Mesenchymal stem cell (in vitro differentiated cells and primary cell): ENCODE data around the gene PLEKHG5.

Source experiments
- DNase-seq: peaks from one replicate; pipeline ENCODE4 v3.0.0-alpha.2; 2013
- H2AFZ ChIP-seq: one replicate; pipeline ENCODE4 v1.6.1; 2013; ENCODE audit warnings: low read depth, mild to moderate bottlenecking, control low read depth, inconsistent platforms, low read length, moderate library complexity
- H2AK5ac ChIP-seq: 2 replicates; pipeline ENCODE4 v1.6.1; 2013; ENCODE audit warnings: low read length, moderate library complexity, mild to moderate bottlenecking, inconsistent platforms; ENCODE audit not compliant: severe bottlenecking
- H2BK120ac ChIP-seq: one replicate; pipeline ENCODE4 v1.6.1; 2013; ENCODE audit warnings: low read depth, mild to moderate bottlenecking, inconsistent platforms, low read length, moderate library complexity
- H2BK12ac ChIP-seq, 2 experiments: one replicate each; pipeline ENCODE4 v1.6.1; 2013; ENCODE audit warnings: inconsistent platforms in 2 of 2, low read length in 2 of 2, mild to moderate bottlenecking in 2 of 2, moderate library complexity in 2 of 2, control low read depth in 1 of 2
- H2BK15ac ChIP-seq: one replicate; pipeline ENCODE4 v1.6.1; 2013; ENCODE audit warnings: mild to moderate bottlenecking, low read depth, inconsistent platforms; ENCODE audit not compliant: poor library complexity, severe bottlenecking
- H2BK5ac ChIP-seq: 2 replicates; pipeline ENCODE4 v1.6.1; 2013; ENCODE audit warnings: low read depth, mild to moderate bottlenecking, low read length, control low read depth, inconsistent platforms; ENCODE audit not compliant: poor library complexity, severe bottlenecking
- H3K14ac ChIP-seq, 2 experiments: one replicate each; pipeline ENCODE4 v1.6.1; 2013; ENCODE audit warnings: inconsistent platforms in 2 of 2, low read length in 2 of 2, control low read depth in 1 of 2, mild to moderate bottlenecking in 1 of 2, moderate library complexity in 1 of 2
- H3K18ac ChIP-seq, 2 experiments: one replicate each; pipeline ENCODE4 v1.6.1; 2013; ENCODE audit warnings: inconsistent platforms in 2 of 2, low read length in 2 of 2, control low read depth in 1 of 2, low read depth in 1 of 2, mild to moderate bottlenecking in 1 of 2
- H3K23ac ChIP-seq, 2 experiments: one replicate each; pipeline ENCODE4 v1.6.1; 2013; ENCODE audit warnings: inconsistent platforms in 2 of 2, low read length in 2 of 2, mild to moderate bottlenecking in 2 of 2, moderate library complexity in 2 of 2, control low read depth in 1 of 2
- H3K27ac ChIP-seq: 2 replicates; pipeline ENCODE4 v1.5.1; 2013; ENCODE audit warnings: mild to moderate bottlenecking, moderate library complexity, low read length, control low read depth, inconsistent platforms; ENCODE audit not compliant: poor library complexity, severe bottlenecking
- H3K27me3 ChIP-seq, 2 experiments: 2 replicates each; pipeline versions ENCODE4 v1.6.1 to v1.7.0; 2013; ENCODE audit warnings: low read length in 2 of 2, mild to moderate bottlenecking in 2 of 2, moderate library complexity in 2 of 2, control low read depth in 1 of 2, inconsistent platforms in 1 of 2; ENCODE audit not compliant: control insufficient read depth in 1 of 2, insufficient read depth in 1 of 2
- H3K36me3 ChIP-seq, 2 experiments: 2 replicates each; pipeline versions ENCODE4 v1.6.1 to v1.7.0; 2013; ENCODE audit warnings: low read length in 2 of 2, control low read depth in 1 of 2, inconsistent platforms in 1 of 2, low read depth in 1 of 2, mild to moderate bottlenecking in 1 of 2; ENCODE audit not compliant: insufficient read depth in 2 of 2, control insufficient read depth in 1 of 2
- H3K4ac ChIP-seq, 2 experiments: one replicate each; pipeline ENCODE4 v1.6.1; 2013; ENCODE audit warnings: inconsistent platforms in 2 of 2, low read length in 2 of 2, mild to moderate bottlenecking in 2 of 2, moderate library complexity in 2 of 2, control low read depth in 1 of 2, low read depth in 1 of 2
- H3K4me1 ChIP-seq: 2 replicates; pipeline ENCODE4 v1.6.1; 2013; ENCODE audit warnings: low read depth, low read length, control low read depth; ENCODE audit not compliant: control insufficient read depth, insufficient read depth
- H3K4me2 ChIP-seq: 2 replicates; pipeline ENCODE4 v1.6.1; 2013; ENCODE audit warnings: low read length, mild to moderate bottlenecking, inconsistent platforms; ENCODE audit not compliant: poor library complexity, severe bottlenecking
- H3K4me3 ChIP-seq, 2 experiments: 2 replicates each; pipeline versions ENCODE4 v1.5.1 to v1.7.0; 2013; ENCODE audit warnings: low read length in 2 of 2, mild to moderate bottlenecking in 2 of 2, control low read depth in 1 of 2, low read depth in 1 of 2; ENCODE audit not compliant: insufficient read depth in 1 of 2
- H3K79me1 ChIP-seq: replicated peaks from 2 replicates; pipeline ENCODE4 v1.6.1; 2013; ENCODE audit warnings: mild to moderate bottlenecking, control low read depth, low read length, inconsistent platforms; ENCODE audit not compliant: poor library complexity, severe bottlenecking
- H3K9ac ChIP-seq: 2 replicates; pipeline ENCODE4 v1.7.0; 2013; ENCODE audit warnings: mild to moderate bottlenecking, low read length, moderate library complexity
- H3K9me3 ChIP-seq: 2 replicates; pipeline ENCODE4 v1.7.0; 2013; ENCODE audit warnings: mild to moderate bottlenecking, low read length; ENCODE audit not compliant: control insufficient read depth
- H4K8ac ChIP-seq: one replicate; pipeline ENCODE4 v1.6.1; 2013; ENCODE audit warnings: inconsistent platforms, mild to moderate bottlenecking, low read length, moderate library complexity
- H4K91ac ChIP-seq: one replicate; pipeline ENCODE4 v1.6.1; 2013; ENCODE audit warnings: mild to moderate bottlenecking, low read length, inconsistent platforms
- WGBS: methylation state at CpG from one replicate; pipeline ENCODE4 v1.1.7; 2013; ENCODE audit warnings: mixed read lengths; 5-methylcytosine and 5-hydroxymethylcytosine counted together

PLEKHG5 gene

DNA sequence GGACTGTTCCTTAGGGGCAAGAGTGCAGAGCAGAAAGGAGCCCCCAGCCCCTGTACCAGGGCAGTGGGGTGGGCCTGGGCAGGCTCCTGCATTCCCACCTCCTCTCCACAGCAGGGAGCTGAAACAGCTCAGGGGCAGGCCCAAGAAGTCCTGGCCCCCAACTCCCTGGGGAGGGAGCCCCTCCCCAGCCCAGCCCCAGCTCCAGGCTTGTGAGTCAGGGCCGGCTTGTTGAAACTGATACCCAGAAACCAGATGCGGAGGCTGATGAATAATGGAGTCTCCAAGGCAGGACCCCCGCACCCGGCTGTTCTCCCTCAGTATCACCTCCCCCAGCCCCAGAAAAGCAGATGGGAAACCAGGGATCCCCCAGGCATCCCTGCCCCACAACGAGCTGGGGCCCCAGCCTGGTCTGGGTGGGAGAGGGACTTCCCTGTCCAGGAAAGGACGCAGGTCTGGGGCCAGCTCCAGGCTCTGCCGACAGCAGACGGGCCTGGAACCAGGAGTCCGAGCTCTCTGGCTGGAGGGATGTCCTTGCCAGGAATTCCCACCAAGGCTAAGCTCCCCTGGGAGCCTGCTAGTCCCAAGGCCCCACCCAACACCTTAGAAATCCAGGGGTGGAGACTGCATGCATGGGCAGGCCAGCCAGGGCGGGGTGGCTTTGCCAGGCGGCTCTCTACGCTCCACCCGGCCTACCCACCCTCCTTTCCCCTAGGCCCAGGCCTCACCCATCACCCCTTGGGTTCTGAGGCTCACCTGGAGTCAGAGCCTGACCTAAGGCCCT lies 2.7 kb downstream of the PLEKHG5 start:
- Histone ChIP-seq H2BK5ac (no peak overlapping the region), H4K91ac (peak overlapping the region; percentile 16), H2AFZ (no peak overlapping the region), H3K9ac (no peak overlapping the region), H3K18ac (no peak overlapping the region), H3K36me3 (peaks cover 0 to 24% of the 10 kb centered on the region in 2 experiments), H2AK5ac (no peak overlapping the region), H2BK15ac (no peak overlapping the region), H3K23ac (no peak overlapping the region), H3K9me3 (no peaks in the 10 kb centered on the region), H2BK120ac (no peak overlapping the region), H3K4me1 (peaks cover 58% of the 10 kb centered on the region), H3K4ac (peak overlapping the region in 1 of 2 experiments; percentile 73), H3K27ac (no peak overlapping the region), H2BK12ac (no peak overlapping the region), H4K8ac (peak overlapping the region; percentile 7), H3K14ac (no peak overlapping the region), H3K27me3 (peaks cover 0 to 19% of the 10 kb centered on the region in 2 experiments), H3K4me3 (no peak overlapping the region), H3K79me1 (peaks cover 50% of the 10 kb centered on the region), H3K4me2 (no peak overlapping the region)
- no peak for DNase-seq
- WGBS: 88% methylated on average over 13 of the region's 13 CpGs

DNA sequence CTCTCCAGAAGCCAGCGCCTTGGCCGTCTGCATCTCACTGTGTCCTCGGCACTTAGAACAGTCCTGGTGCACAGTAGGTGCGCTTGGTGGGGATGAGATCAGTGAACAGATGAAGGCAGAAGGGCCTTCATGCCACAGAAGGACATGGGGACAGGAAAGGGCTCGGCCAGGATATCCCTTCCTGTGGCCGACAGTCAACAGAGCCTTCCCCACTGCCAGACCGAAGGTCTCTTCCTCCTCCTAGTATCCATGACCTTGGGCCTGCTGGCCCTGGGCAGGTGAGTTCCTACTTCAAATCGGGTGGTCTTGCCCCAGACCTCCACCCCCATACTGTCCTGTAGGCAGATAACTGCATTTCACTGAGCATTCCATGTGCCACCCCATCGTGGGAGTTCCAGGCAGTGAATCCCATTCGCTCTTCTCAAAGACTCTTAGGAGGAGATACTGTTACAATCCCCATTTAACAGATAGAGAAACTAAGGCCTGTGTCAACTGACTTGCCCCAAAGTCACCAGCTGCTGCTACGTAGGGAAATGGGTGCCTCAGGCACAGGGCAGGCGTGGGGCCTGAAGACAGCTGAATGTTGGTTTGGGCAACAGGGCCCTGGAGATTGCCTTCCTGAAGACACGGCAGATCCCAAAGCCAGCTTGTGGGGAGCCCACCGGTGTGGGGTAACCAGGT lies 3.5 kb downstream of the PLEKHG5 start:
- no peak overlapping the region for H3K4ac ChIP-seq
- 95% methylated on average over 14 of the region's 14 CpGs for WGBS
- H3K4me2 ChIP-seq: no peak overlapping the region
- H3K4me1 ChIP-seq: peaks cover 58% of the 10 kb centered on the region
- peaks cover 53% of the 10 kb centered on the region for H3K79me1 ChIP-seq
- no peak overlapping the region for H4K91ac ChIP-seq
- no peak overlapping the region for H3K18ac ChIP-seq
- H3K4me3 ChIP-seq: no peak overlapping the region
- peaks cover 0 to 21% of the 10 kb centered on the region in 2 experiments for H3K27me3 ChIP-seq
- DNase-seq: no peak
- H4K8ac ChIP-seq: peak overlapping the region; percentile 48
- H2BK120ac ChIP-seq: no peak overlapping the region
- H2BK12ac ChIP-seq: no peak overlapping the region
- no peak overlapping the region for H3K14ac ChIP-seq
- peaks cover 0 to 26% of the 10 kb centered on the region in 2 experiments for H3K36me3 ChIP-seq
- no peak overlapping the region for H3K9ac ChIP-seq
- no peak overlapping the region for H2AFZ ChIP-seq
- no peak overlapping the region for H2BK15ac ChIP-seq
- H3K9me3 ChIP-seq: no peaks in the 10 kb centered on the region
- no peak overlapping the region for H2AK5ac ChIP-seq
- H3K23ac ChIP-seq: no peak overlapping the region
- no peak overlapping the region for H3K27ac ChIP-seq
- no peak overlapping the region for H2BK5ac ChIP-seq

GRCh38 chr1:6486433-6487011 lies 4.9 kb downstream of the PLEKHG5 start:
- no peak overlapping the region for H3K4me3 ChIP-seq
- H4K91ac ChIP-seq: no peak overlapping the region
- no peak overlapping the region for H2AFZ ChIP-seq
- no peak overlapping the region for H2BK12ac ChIP-seq
- H3K4me2 ChIP-seq: peak overlapping the region; percentile 89
- H3K27ac ChIP-seq: no peak overlapping the region
- H3K18ac ChIP-seq: peak overlapping the region in 1 of 2 experiments; percentile 37
- WGBS: 4% methylated on average over 14 of the region's 15 CpGs
- H3K79me1 ChIP-seq: peaks cover 60% of the 10 kb centered on the region
- H3K9ac ChIP-seq: no peak overlapping the region
- no peak overlapping the region for H3K4ac ChIP-seq
- no peak overlapping the region for H2AK5ac ChIP-seq
- no peak overlapping the region for H3K23ac ChIP-seq
- peaks cover 0 to 24% of the 10 kb centered on the region in 2 experiments for H3K27me3 ChIP-seq
- peak; percentile 82 for DNase-seq
- H2BK15ac ChIP-seq: no peak overlapping the region
- no peaks in the 10 kb centered on the region for H3K9me3 ChIP-seq
- peaks cover 0 to 29% of the 10 kb centered on the region in 2 experiments for H3K36me3 ChIP-seq
- H4K8ac ChIP-seq: no peak overlapping the region
- H2BK120ac ChIP-seq: no peak overlapping the region
- H3K4me1 ChIP-seq: peaks cover 46% of the 10 kb centered on the region
- H2BK5ac ChIP-seq: no peak overlapping the region
- no peak overlapping the region for H3K14ac ChIP-seq
